Measurements from ENCODE around the gene TMEM14B. TPM values are rescaled to one million over a fixed set of nuclear protein-coding genes. Genes with fewer than 3 reads are reported as not detected.
A peak's percentile ranks its signal among the peaks of the same experiment; 100 is the strongest.

Gene TMEM14B
- total RNA-seq, 2 experiments from 2014 or later = 41.8 to 44.1 TPM

GRCh38 chr6:10730254-10730653 lies 17.4 kb upstream of the TMEM14B start:
- intact Hi-C loops (cut with DNase I, micrococcal nuclease) = no loop called here
- H3K4me1 Mint-ChIP-seq (ENCODE audit: low read depth) = peaks cover 14% of the 10 kb centered on the region
- no peak overlapping the region for H3K27ac Mint-ChIP-seq
- H3K4me3 Mint-ChIP-seq = no peak overlapping the region
- Histone ChIP-seq H3K9me3 (ENCODE audit: control insufficient read depth in 1 of 2, insufficient read depth in 1 of 2, low read length in 2 of 2) (no peaks in the 10 kb centered on the region), H3K4me3 (ENCODE audit: low read length) (no peak overlapping the region), H3K36me3 (ENCODE audit: insufficient read depth, low read length) (peaks cover 18% of the 10 kb centered on the region), H3K4me1 (ENCODE audit: insufficient read depth, low read length) (peaks cover 1% of the 10 kb centered on the region), H3K27ac (ENCODE audit: low read depth in 1 of 2, low read length in 2 of 2) (no peak overlapping the region), H3K27me3 (ENCODE audit: control insufficient read depth in 1 of 2, insufficient read depth in 2 of 2, low read length in 2 of 2) (no peaks in the 10 kb centered on the region)
- ATAC-seq (ENCODE audit: poor library complexity) (no peak), DNase-seq (no peak)
- POLR2A ChIA-PET = no interaction called here
- CTCF ChIA-PET = no interaction called here
- no peaks in the 10 kb centered on the region for H3K9me3 Mint-ChIP-seq
- H3K27me3 Mint-ChIP-seq = no peaks in the 10 kb centered on the region
- TF ChIP-seq CTCF (IDR thresholded peaks at IDR 0.05) = no peak
- peaks cover 66% of the 10 kb centered on the region for H3K36me3 Mint-ChIP-seq (ENCODE audit: low read depth)

- DNase-seq = peak in 2 of 14 experiments; percentile 47 to 62
These were observed 14.4 kb upstream of the TMEM14B start for GRCh38 chr6:10733151-10733715.

DNA sequence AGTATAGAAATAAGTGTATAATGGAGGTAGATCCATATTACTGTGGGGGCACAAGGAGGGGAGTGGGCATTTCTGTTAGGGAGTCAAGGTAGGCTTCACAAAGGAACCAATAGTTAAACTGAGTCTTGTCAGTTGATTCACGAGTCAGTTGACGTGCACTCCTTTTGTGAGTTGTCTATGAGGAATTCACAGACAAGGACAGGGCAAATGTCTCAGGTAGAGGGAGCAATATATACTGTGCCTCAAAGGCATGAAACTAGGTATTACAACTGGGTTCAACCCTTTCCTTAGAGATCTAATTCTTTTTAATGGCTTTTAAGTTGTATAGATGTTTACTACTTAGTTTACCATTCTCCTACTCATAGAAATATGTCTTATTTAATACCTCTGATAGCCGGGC lies 13.7 kb upstream of the TMEM14B start:
- ChIA-PET POLR2A (interaction anchor here (1.6 kb wide), 1 partner anchor 12 kb away, joined by 4 read pairs; no protein-coding TSS in a partner anchor), CTCF (no interaction called here)
- H3K4me1 Mint-ChIP-seq (ENCODE audit: low read depth) = no peaks in the 10 kb centered on the region

More at GRCh38 chr6:10733151-10733715, 14.4 kb upstream of the TMEM14B start:
- POLR2A ChIA-PET = interaction anchor here (1.6 kb wide), 1 partner anchor 11 kb away, joined by 4 read pairs; no protein-coding TSS in a partner anchor
- Histone ChIP-seq H3K4me3 (ENCODE audit: low read length) (no peak overlapping the region), H3K27me3 (ENCODE audit: control insufficient read depth in 1 of 2, insufficient read depth in 2 of 2, low read length in 2 of 2) (no peaks in the 10 kb centered on the region), H3K36me3 (ENCODE audit: insufficient read depth, low read length) (peaks cover 18% of the 10 kb centered on the region), H3K27ac (ENCODE audit: low read depth in 1 of 2, low read length in 2 of 2) (no peak overlapping the region), H3K9me3 (ENCODE audit: control insufficient read depth in 1 of 2, insufficient read depth in 1 of 2, low read length in 2 of 2) (no peaks in the 10 kb centered on the region), H3K4me1 (ENCODE audit: insufficient read depth, low read length) (no peaks in the 10 kb centered on the region)
- H3K9me3 Mint-ChIP-seq = no peaks in the 10 kb centered on the region
- no peak overlapping the region for H3K27ac Mint-ChIP-seq
- CTCF ChIA-PET = no interaction called here
- H3K4me3 Mint-ChIP-seq = no peak overlapping the region
- H3K36me3 Mint-ChIP-seq (ENCODE audit: low read depth) = peaks cover 41% of the 10 kb centered on the region
- H3K4me1 Mint-ChIP-seq (ENCODE audit: low read depth) = peaks cover 3% of the 10 kb centered on the region
- no peaks in the 10 kb centered on the region for H3K27me3 Mint-ChIP-seq
- TF ChIP-seq CTCF (IDR thresholded peaks at IDR 0.05) = no peak
- intact Hi-C loops (cut with DNase I, micrococcal nuclease) = no loop called here
- no peak for ATAC-seq (ENCODE audit: poor library complexity)

More for the DNA sequence above, 13.7 kb upstream of the TMEM14B start:
- no peak overlapping the region for H3K4me3 Mint-ChIP-seq
- H3K36me3 Mint-ChIP-seq (ENCODE audit: low read depth) = peaks cover 34% of the 10 kb centered on the region
- H3K27ac Mint-ChIP-seq = no peak overlapping the region
- H3K27me3 Mint-ChIP-seq = no peaks in the 10 kb centered on the region
- no peak for ATAC-seq (ENCODE audit: poor library complexity)
- Histone ChIP-seq H3K36me3 (ENCODE audit: insufficient read depth, low read length) (peaks cover 13% of the 10 kb centered on the region), H3K9me3 (ENCODE audit: control insufficient read depth in 1 of 2, insufficient read depth in 1 of 2, low read length in 2 of 2) (no peaks in the 10 kb centered on the region), H3K4me1 (ENCODE audit: insufficient read depth, low read length) (no peaks in the 10 kb centered on the region), H3K27me3 (ENCODE audit: control insufficient read depth in 1 of 2, insufficient read depth in 2 of 2, low read length in 2 of 2) (no peaks in the 10 kb centered on the region), H3K27ac (ENCODE audit: low read depth in 1 of 2, low read length in 2 of 2) (no peak overlapping the region), H3K4me3 (ENCODE audit: low read length) (no peak overlapping the region)
- intact Hi-C loops (cut with DNase I, micrococcal nuclease) = no loop called here
- DNase-seq = no peak
- no peaks in the 10 kb centered on the region for H3K9me3 Mint-ChIP-seq
- TF ChIP-seq CTCF (IDR thresholded peaks at IDR 0.05) = no peak
